Kidney (tissue), 14 donors: ENCODE data around the gene TNFRSF18. TPM values are rescaled to one million over a fixed set of nuclear protein-coding genes. Genes with fewer than 3 reads are reported as not detected.

Experiments
- DNase-seq, 5 donors: peaks; one replicate each; pipeline ENCODE4 v3.0.0-alpha.2; 2013 to 2020
- FAIRE-seq: peaks from 2 replicates; lab custom pipeline; 2012; peaks lifted over from hg19 to GRCh38; lab: Jason Lieb, UNC
- H3K27ac ChIP-seq, 2 donors: one replicate each; pipeline ENCODE4 v1.7.0; 2013; ENCODE audit warnings: low read depth in 2 of 2, low read length in 2 of 2, inconsistent platforms in 1 of 2
- H3K27me3 ChIP-seq: one replicate; pipeline ENCODE4 v1.7.1; 2013; ENCODE audit warnings: low read length, inconsistent platforms; ENCODE audit not compliant: control insufficient read depth, insufficient read depth
- H3K36me3 ChIP-seq, 3 donors: one replicate each; pipeline versions ENCODE4 v1.7.0 to v1.7.1; 2013; ENCODE audit warnings: low read length in 3 of 3, control low read depth in 1 of 3, inconsistent platforms in 1 of 3; ENCODE audit not compliant: insufficient read depth in 3 of 3, control insufficient read depth in 2 of 3
- H3K4me1 ChIP-seq, 3 donors: one replicate each; pipeline versions ENCODE4 v1.7.0 to v1.7.1; 2013; ENCODE audit warnings: low read length in 3 of 3, inconsistent platforms in 1 of 3, low read depth in 1 of 3; ENCODE audit not compliant: control insufficient read depth in 2 of 3, insufficient read depth in 2 of 3
- H3K4me3 ChIP-seq, 3 donors: one replicate each; pipeline versions ENCODE4 v1.7.0 to v1.8.1; 2013; ENCODE audit warnings: low read length in 3 of 3, control low read depth in 1 of 3, inconsistent platforms in 1 of 3
- H3K9ac ChIP-seq, 3 donors: one replicate each; pipeline versions ENCODE4 v1.7.0 to v1.7.1; 2013; ENCODE audit warnings: low read length in 3 of 3, control low read depth in 1 of 3, inconsistent platforms in 1 of 3
- H3K9me3 ChIP-seq, 3 donors: one replicate each; pipeline versions ENCODE4 v1.7.0 to v1.7.1; 2013; ENCODE audit warnings: low read length in 3 of 3, control low read depth in 1 of 3, inconsistent platforms in 1 of 3; ENCODE audit not compliant: control insufficient read depth in 2 of 3, insufficient read depth in 1 of 3
- CTCF ChIP-seq: IDR thresholded peaks from 3 replicates; pipeline ENCODE4 v1.5.1; 2012; ENCODE audit warnings: mild to moderate bottlenecking, moderate library complexity, borderline replicate concordance; ENCODE audit not compliant: insufficient read depth; ENCODE audit errors: extremely low read depth
- intact Hi-C: fragments of 100-400 bp; cut with DNase I; formaldehyde crosslinking; loops from one replicate; pipeline ENCODE4 v1.11.1; 2022
- polyA plus RNA-seq: library from polyadenylated mRNA; stranded (reverse); fragments of 350-450 nt; fragmentation: Illumina TruSeq; extraction: RNeasy Lipid Tissue Mini Kit (QIAGEN cat#74804); gene quantifications from one replicate; pipeline ENCODE4 v1.2.3, GENCODE V29; 2014; ENCODE audit warnings: low read depth, low replicate concordance; ENCODE audit not compliant: insufficient read depth
- total RNA-seq: library from RNA; stranded (reverse); fragmentation: NEBNext Ultra II Directional; extraction: Animal tissue kit (Norgen Biotek cat#: 25700); gene quantifications from one replicate; pipeline ENCODE4 v1.2.1, GENCODE V29; 2021
- donor health status: control.
- donor health status: control.
- donor health status: control.
- donor health status: control.
- donor health status: control.
- donor health status: DM: yes; HTN: yes; CAD: no.
- donor health status: Normal renal cell carcinoma (clear cell type).

The TNFRSF18 gene
- total and polyA plus RNA-seq, 2 donors from 2014 or later: 8.1 TPM; not detected in 1

DNA sequence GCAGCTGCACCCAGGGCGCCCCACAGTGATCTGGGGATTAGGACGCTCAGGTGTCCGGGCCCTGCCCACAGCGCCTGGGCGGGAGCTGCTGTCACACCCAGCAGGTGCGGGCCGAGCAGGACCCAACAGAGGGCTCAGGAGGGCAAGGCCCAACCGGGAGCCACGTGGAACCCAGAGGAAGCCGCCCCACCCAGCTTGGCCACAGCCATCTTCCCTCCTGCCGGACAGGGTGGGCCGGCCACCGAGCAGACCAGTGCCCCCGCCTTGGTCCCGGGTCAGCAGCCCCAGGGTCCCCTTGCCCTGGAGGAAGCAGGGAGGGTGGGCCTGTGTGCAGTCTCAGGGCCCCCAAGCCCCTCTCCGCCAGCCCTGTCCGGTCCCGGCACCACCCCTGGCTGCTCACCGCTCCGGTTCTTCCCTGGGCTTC is 39.0 kb downstream of the TNFRSF18 start:
- H3K27me3 ChIP-seq: no peaks in the 10 kb centered on the region
- no peak for FAIRE-seq
- no peaks in the 10 kb centered on the region for H3K9me3 ChIP-seq
- H3K36me3 ChIP-seq: no peaks in the 10 kb centered on the region
- no peak overlapping the region for H3K4me3 ChIP-seq
- intact Hi-C loops: no loop called here
- peak in 3 of 5 donors; percentile 9 to 79 (median 63) for DNase-seq
- no peak for TF ChIP-seq CTCF
- H3K4me1 ChIP-seq: peaks cover 0 to 10% (median 4%) of the 10 kb centered on the region in 3 donors
- no peak overlapping the region for H3K27ac ChIP-seq
- no peak overlapping the region for H3K9ac ChIP-seq

- TF ChIP-seq CTCF: no peak
- peak in 3 of 5 donors; percentile 10 to 82 (median 67) for DNase-seq
- H3K27me3 ChIP-seq: no peaks in the 10 kb centered on the region
- intact Hi-C loops: no loop called here
- H3K27ac ChIP-seq: no peak overlapping the region
- H3K4me3 ChIP-seq: no peak overlapping the region
- no peaks in the 10 kb centered on the region for H3K9me3 ChIP-seq
- peaks cover 0 to 10% (median 4%) of the 10 kb centered on the region in 3 donors for H3K4me1 ChIP-seq
- FAIRE-seq: no peak
- no peaks in the 10 kb centered on the region for H3K36me3 ChIP-seq
- H3K9ac ChIP-seq: no peak overlapping the region
Observed at GRCh38 chr1:1166642-1167397, 39.6 kb downstream of the TNFRSF18 start.

GRCh38 chr1:1165900-1166421 is 40.4 kb downstream of the TNFRSF18 start:
- intact Hi-C loops: no loop called here
- TF ChIP-seq CTCF: no peak
- H3K9ac ChIP-seq: peak overlapping the region in 1 of 3 donors; percentile 61
- H3K36me3 ChIP-seq: no peaks in the 10 kb centered on the region
- H3K4me1 ChIP-seq: peaks cover 0 to 10% (median 4%) of the 10 kb centered on the region in 3 donors
- peak overlapping the region; percentile 28 to 66 (median 47) for H3K4me3 ChIP-seq
- peak overlapping the region; percentile 77 to 90 for H3K27ac ChIP-seq
- FAIRE-seq (no peak), DNase-seq (peak in 2 of 5 donors; percentile 61 to 85)
- no peaks in the 10 kb centered on the region for H3K27me3 ChIP-seq
- H3K9me3 ChIP-seq: no peaks in the 10 kb centered on the region
